Measurements from ENCODE around the gene CBX5. TPM values are rescaled to one million over a fixed set of nuclear protein-coding genes. Genes with fewer than 3 reads are reported as not detected.

CBX5 gene
- total RNA-seq, 1 donor from 2014 or later, result 288 TPM

DNA sequence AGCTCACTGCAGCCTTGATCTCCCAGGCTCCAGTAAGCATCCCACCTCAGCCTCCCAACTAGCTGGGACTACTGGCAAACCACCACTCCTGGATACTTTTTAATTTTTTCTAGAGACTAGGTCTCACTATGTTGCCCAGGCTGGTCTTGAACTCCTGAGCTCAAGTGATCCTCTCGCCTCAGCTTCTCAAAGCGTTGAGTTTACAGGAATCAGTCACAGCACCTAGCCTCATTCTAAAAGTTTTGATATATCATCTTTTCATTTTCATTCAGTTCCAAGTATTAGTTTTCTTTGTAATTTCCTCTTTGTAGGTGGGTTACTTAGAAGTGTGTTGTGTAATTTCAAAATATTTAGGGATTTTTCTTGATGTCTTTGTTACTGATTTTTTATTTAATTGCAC, 9.6 kb downstream of the CBX5 start:
- Histone ChIP-seq H3K4me3 (no peak overlapping the region), H3K9me3 (ENCODE audit: low read depth) (no peaks in the 10 kb centered on the region), H3K4me2 (no peak overlapping the region), H3K27me3 (no peaks in the 10 kb centered on the region), H3K36me3 (peaks cover 22% of the 10 kb centered on the region), H3K9ac (no peak overlapping the region), H2AFZ (replicated peaks) (no peak overlapping the region), H3F3A (ENCODE audit: low read depth) (peaks cover 39% of the 10 kb centered on the region), H3K27ac (peak overlapping the region; percentile 42), H4K20me1 (ENCODE audit: low read depth) (peaks cover 45% of the 10 kb centered on the region), H3K79me2 (ENCODE audit: low read depth) (peaks cover 100% of the 10 kb centered on the region), H3K4me1 (no peaks in the 10 kb centered on the region)
- Mint-ChIP-seq H3K27ac (no peak overlapping the region), H3K4me3 (no peak overlapping the region), H3K27me3 (ENCODE audit: insufficient read depth, low read depth) (peaks cover 3% of the 10 kb centered on the region), H3K9me3 (no peaks in the 10 kb centered on the region), H3K4me1 (peaks cover 16% of the 10 kb centered on the region), H3K36me3 (peaks cover 33% of the 10 kb centered on the region)
- no peak for DNase-seq (ENCODE audit: low spot score)
- TF ChIP-seq EZH2 (IDR thresholded peaks at IDR 0.05) (no peak), EZH2phosphoT487 (IDR thresholded peaks at IDR 0.05) (no peak)
- TF ChIP-seq, protein P1, sequence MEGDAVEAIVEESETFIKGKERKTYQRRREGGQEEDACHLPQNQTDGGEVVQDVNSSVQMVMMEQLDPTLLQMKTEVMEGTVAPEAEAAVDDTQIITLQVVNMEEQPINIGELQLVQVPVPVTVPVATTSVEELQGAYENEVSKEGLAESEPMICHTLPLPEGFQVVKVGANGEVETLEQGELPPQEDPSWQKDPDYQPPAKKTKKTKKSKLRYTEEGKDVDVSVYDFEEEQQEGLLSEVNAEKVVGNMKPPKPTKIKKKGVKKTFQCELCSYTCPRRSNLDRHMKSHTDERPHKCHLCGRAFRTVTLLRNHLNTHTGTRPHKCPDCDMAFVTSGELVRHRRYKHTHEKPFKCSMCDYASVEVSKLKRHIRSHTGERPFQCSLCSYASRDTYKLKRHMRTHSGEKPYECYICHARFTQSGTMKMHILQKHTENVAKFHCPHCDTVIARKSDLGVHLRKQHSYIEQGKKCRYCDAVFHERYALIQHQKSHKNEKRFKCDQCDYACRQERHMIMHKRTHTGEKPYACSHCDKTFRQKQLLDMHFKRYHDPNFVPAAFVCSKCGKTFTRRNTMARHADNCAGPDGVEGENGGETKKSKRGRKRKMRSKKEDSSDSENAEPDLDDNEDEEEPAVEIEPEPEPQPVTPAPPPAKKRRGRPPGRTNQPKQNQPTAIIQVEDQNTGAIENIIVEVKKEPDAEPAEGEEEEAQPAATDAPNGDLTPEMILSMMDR (IDR thresholded peaks at IDR 0.05), result no peak

DNA sequence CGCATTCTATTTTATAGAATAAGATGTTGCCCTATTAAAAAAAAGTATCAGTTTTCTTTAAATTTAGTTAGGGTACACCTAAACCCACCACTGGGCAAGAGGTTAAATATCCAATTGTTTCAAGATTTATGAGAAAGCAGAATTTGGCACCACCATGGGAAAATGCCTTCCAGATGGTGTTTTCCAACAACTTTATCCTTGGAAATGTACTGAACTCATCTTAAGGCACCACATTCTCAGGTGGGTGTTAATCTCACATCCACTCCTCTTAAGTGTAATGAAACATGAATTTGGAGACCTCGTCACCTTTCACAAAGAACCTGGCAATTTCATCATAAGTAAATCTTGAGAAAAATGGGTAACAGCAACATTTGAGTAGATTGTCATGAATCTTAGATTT, 13.1 kb downstream of the CBX5 start:
- Mint-ChIP-seq H3K4me3 (no peak overlapping the region), H3K27me3 (ENCODE audit: insufficient read depth, low read depth) (peaks cover 6% of the 10 kb centered on the region), H3K4me1 (peaks cover 37% of the 10 kb centered on the region), H3K9me3 (peaks cover 2% of the 10 kb centered on the region), H3K27ac (peak overlapping the region; percentile 32), H3K36me3 (peaks cover 28% of the 10 kb centered on the region)
- no peak for TF ChIP-seq EZH2phosphoT487 (IDR thresholded peaks at IDR 0.05)
- no peak for TF ChIP-seq EZH2 (IDR thresholded peaks at IDR 0.05)
- TF ChIP-seq, protein P1 (IDR thresholded peaks at IDR 0.05), result no peak
- H3K4me2 ChIP-seq, result no peak overlapping the region
- H3K9me3 ChIP-seq (ENCODE audit: low read depth), result no peaks in the 10 kb centered on the region
- H3K4me3 ChIP-seq, result no peak overlapping the region
- peaks cover 7% of the 10 kb centered on the region for H3K36me3 ChIP-seq
- H2AFZ ChIP-seq (replicated peaks), result no peak overlapping the region
- peaks cover 49% of the 10 kb centered on the region for H3F3A ChIP-seq (ENCODE audit: low read depth)
- H3K27ac ChIP-seq, result peak overlapping the region; percentile 40
- no peak overlapping the region for H3K9ac ChIP-seq
- H4K20me1 ChIP-seq (ENCODE audit: low read depth), result peaks cover 14% of the 10 kb centered on the region
- no peaks in the 10 kb centered on the region for H3K27me3 ChIP-seq
- H3K79me2 ChIP-seq (ENCODE audit: low read depth), result peaks cover 100% of the 10 kb centered on the region
- no peak for DNase-seq (ENCODE audit: low spot score)
- H3K4me1 ChIP-seq, result peaks cover 15% of the 10 kb centered on the region

DNA sequence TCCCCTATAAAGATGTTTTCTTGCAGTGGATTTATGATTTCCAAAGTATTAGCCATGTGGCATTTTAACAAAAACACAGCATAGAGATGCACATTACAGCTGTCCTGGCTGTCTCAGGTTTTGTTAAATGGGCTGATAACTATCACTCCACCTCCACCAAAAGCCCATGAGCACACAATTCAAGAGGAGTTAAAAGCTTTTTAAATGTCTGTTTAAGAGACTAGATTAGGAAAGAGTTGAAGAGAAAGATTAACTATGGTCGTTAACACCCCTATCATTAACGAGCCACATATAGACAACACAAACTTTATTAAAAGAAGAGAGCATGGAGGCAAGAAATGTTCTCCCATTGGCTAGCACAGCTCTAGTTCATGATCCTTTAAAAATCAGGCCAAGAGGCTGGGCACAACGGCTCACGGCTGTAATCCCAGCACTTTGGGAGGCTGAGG, 14.5 kb downstream of the CBX5 start:
- TF ChIP-seq EZH2phosphoT487 (IDR thresholded peaks at IDR 0.05) (no peak), EZH2 (IDR thresholded peaks at IDR 0.05) (no peak)
- TF ChIP-seq, protein P1 (IDR thresholded peaks at IDR 0.05), result no peak
- Histone ChIP-seq H3K79me2 (ENCODE audit: low read depth) (peaks cover 100% of the 10 kb centered on the region), H3K36me3 (peaks cover 5% of the 10 kb centered on the region), H4K20me1 (ENCODE audit: low read depth) (peaks cover 14% of the 10 kb centered on the region), H3K9me3 (ENCODE audit: low read depth) (no peaks in the 10 kb centered on the region), H3K4me3 (no peak overlapping the region), H3K27ac (no peak overlapping the region), H3K4me1 (peaks cover 30% of the 10 kb centered on the region), H2AFZ (replicated peaks) (no peak overlapping the region), H3F3A (ENCODE audit: low read depth) (peaks cover 55% of the 10 kb centered on the region), H3K4me2 (no peak overlapping the region), H3K27me3 (no peaks in the 10 kb centered on the region), H3K9ac (no peak overlapping the region)
- Mint-ChIP-seq H3K9me3 (peaks cover 2% of the 10 kb centered on the region), H3K4me1 (peaks cover 48% of the 10 kb centered on the region), H3K36me3 (peaks cover 25% of the 10 kb centered on the region), H3K27me3 (ENCODE audit: insufficient read depth, low read depth) (peaks cover 4% of the 10 kb centered on the region), H3K27ac (peak overlapping the region; percentile 67), H3K4me3 (no peak overlapping the region)
- no peak for DNase-seq (ENCODE audit: low spot score)

Measured in neural progenitor cell (in vitro differentiated cells).